ENCODE measurements around the gene STEAP3.

GRCh38 chr2:119250718-119251290 is 27.2 kb downstream of the STEAP3 start:
- TF ChIP-seq, protein P1, sequence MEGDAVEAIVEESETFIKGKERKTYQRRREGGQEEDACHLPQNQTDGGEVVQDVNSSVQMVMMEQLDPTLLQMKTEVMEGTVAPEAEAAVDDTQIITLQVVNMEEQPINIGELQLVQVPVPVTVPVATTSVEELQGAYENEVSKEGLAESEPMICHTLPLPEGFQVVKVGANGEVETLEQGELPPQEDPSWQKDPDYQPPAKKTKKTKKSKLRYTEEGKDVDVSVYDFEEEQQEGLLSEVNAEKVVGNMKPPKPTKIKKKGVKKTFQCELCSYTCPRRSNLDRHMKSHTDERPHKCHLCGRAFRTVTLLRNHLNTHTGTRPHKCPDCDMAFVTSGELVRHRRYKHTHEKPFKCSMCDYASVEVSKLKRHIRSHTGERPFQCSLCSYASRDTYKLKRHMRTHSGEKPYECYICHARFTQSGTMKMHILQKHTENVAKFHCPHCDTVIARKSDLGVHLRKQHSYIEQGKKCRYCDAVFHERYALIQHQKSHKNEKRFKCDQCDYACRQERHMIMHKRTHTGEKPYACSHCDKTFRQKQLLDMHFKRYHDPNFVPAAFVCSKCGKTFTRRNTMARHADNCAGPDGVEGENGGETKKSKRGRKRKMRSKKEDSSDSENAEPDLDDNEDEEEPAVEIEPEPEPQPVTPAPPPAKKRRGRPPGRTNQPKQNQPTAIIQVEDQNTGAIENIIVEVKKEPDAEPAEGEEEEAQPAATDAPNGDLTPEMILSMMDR (IDR thresholded peaks at IDR 0.05): no peak
- TF ChIP-seq POLR2A (IDR thresholded peaks at IDR 0.05): no peak
